HG03135 (cell line): ENCODE results near the gene ICAM4.
A peak's percentile ranks its signal among the peaks of the same experiment; 100 is the strongest.

Source experiments
- ATAC-seq: cut with Tn5 transposase; IDR thresholded peaks from one replicate; pipeline ENCODE4 v1.9.1; 2021; ENCODE audit warnings: mild to moderate bottlenecking, moderate library complexity; ENCODE audit not compliant: unreplicated experiment

The ICAM4 gene

GRCh38 chr19:10290357-10290875, 3.7 kb downstream of the ICAM4 start:
- no peak for ATAC-seq

- ATAC-seq: no peak
These were observed 4.3 kb downstream of the ICAM4 start for GRCh38 chr19:10290876-10291553.

GRCh38 chr19:10291554-10292205, 4.9 kb downstream of the ICAM4 start:
- ATAC-seq: no peak

GRCh38 chr19:10292206-10292788, 5.5 kb downstream of the ICAM4 start:
- ATAC-seq: peak; percentile 52

- no peak for ATAC-seq
These were observed 6.3 kb downstream of the ICAM4 start for GRCh38 chr19:10292789-10293636.

- no peak for ATAC-seq
These were observed 7.0 kb downstream of the ICAM4 start for GRCh38 chr19:10293637-10294367.

GRCh38 chr19:10294368-10294697, 7.6 kb downstream of the ICAM4 start:
- no peak for ATAC-seq

GRCh38 chr19:10295305-10295846, 8.6 kb downstream of the ICAM4 start:
- peak; percentile 42 for ATAC-seq

GRCh38 chr19:10295847-10296591, 9.3 kb downstream of the ICAM4 start:
- ATAC-seq: no peak

- no peak for ATAC-seq
These were observed 13.0 kb downstream of the ICAM4 start for GRCh38 chr19:10299545-10300458.

- ATAC-seq: no peak
These were observed 18.5 kb downstream of the ICAM4 start for GRCh38 chr19:10305139-10305806.

GRCh38 chr19:10306327-10306726, 19.6 kb downstream of the ICAM4 start:
- ATAC-seq: no peak

GRCh38 chr19:10309423-10309822, 22.7 kb downstream of the ICAM4 start, which contains the start of gene ZGLP1:
Gene ZGLP1, minus strand, starts transcription at chr19:10309815.
- ATAC-seq: no peak

GRCh38 chr19:10315335-10316214, 28.8 kb downstream of the ICAM4 start, which contains the start of gene FDX2:
Gene FDX2, minus strand, starts transcription at chr19:10316015. Its CDS starts 19 bp downstream, at chr19:10315996.
- peak; percentile 65 for ATAC-seq

GRCh38 chr19:10316229-10317044, 29.7 kb downstream of the ICAM4 start:
- ATAC-seq: peak; percentile 26
